ENCODE data around the gene GP5. TPM values are rescaled to one million over a fixed set of nuclear protein-coding genes. Genes with fewer than 3 reads are reported as not detected.

Gene GP5
- total and polyA plus RNA-seq, 4 experiments from 2014 or later = 1.3 to 4.2 (median 2.8) TPM

GRCh38 chr3:194392576-194392975 lies 6.5 kb downstream of the GP5 start:
- Mint-ChIP-seq H3K4me1 (peaks cover 10 to 25% (median 19%) of the 10 kb centered on the region in 4 donors), H3K36me3 (no peaks in the 10 kb centered on the region), H3K27me3 (peaks cover 5 to 8% of the 10 kb centered on the region in 2 donors), H3K9me3 (peaks cover 0 to 15% (median 11%) of the 10 kb centered on the region in 8 donors), H3K4me3 (no peak overlapping the region), H3K27ac (no peak overlapping the region)
- no peak for DNase-seq
- Histone ChIP-seq H3K36me3 (ENCODE audit: insufficient read depth, low read length) (no peaks in the 10 kb centered on the region), H3K9me3 (ENCODE audit: control insufficient read depth in 1 of 2, low read length in 2 of 2) (no peaks in the 10 kb centered on the region), H3K4me1 (ENCODE audit: insufficient read depth, low read length) (peaks cover 20% of the 10 kb centered on the region), H3K27me3 (ENCODE audit: insufficient read depth, low read length) (no peaks in the 10 kb centered on the region), H3K4me3 (ENCODE audit: low read length in 2 of 2) (no peak overlapping the region), H3K27ac (ENCODE audit: low read depth, low read length) (no peak overlapping the region)
- ChIA-PET CTCF (ENCODE audit: partially characterized antibody) (interaction anchor here (1.1 to 1.8 kb wide), 3 partner anchors 10 to 48 kb away, joined by 3 to 8 read pairs (median 8); no protein-coding TSS in a partner anchor), POLR2A (ENCODE audit: partially characterized antibody) (no interaction called here)
- intact Hi-C loops (cut with micrococcal nuclease) = no loop called here

DNA sequence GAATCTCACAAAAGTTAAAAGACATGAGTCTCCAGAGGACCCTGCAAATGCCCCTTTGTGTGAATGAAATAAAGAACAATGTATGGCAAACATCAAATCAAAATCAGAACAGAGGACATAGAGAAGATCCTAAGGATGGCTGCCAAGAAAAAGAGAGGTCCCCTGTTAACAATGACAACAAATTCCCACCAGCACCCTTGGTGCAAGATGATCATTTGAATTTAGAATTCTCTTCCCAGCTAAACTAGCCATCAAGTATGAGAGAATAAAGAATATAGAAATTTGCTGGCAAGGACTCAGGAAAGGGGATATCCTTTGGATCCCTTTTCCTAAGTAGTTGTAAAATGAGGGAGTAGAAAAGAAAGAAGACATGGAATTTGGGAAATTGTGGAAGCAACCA lies 8.2 kb downstream of the GP5 start:
- DNase-seq = no peak
- no peaks in the 10 kb centered on the region for H3K36me3 ChIP-seq (ENCODE audit: insufficient read depth, low read length)
- H3K4me1 ChIP-seq (ENCODE audit: insufficient read depth, low read length) = peaks cover 4% of the 10 kb centered on the region
- peaks cover 5 to 10% of the 10 kb centered on the region in 2 donors for H3K27me3 Mint-ChIP-seq
- peaks cover 4 to 12% (median 9%) of the 10 kb centered on the region in 4 donors for H3K4me1 Mint-ChIP-seq
- H3K27ac Mint-ChIP-seq = no peak overlapping the region
- POLR2A ChIA-PET (ENCODE audit: partially characterized antibody) = no interaction called here
- intact Hi-C loops (cut with micrococcal nuclease) = no loop called here
- no peaks in the 10 kb centered on the region for H3K9me3 ChIP-seq (ENCODE audit: control insufficient read depth in 1 of 2, low read length in 2 of 2)
- H3K9me3 Mint-ChIP-seq = peaks cover 0 to 15% (median 11%) of the 10 kb centered on the region in 8 donors
- CTCF ChIA-PET (ENCODE audit: partially characterized antibody) = no interaction called here
- H3K4me3 ChIP-seq (ENCODE audit: low read length in 2 of 2) = no peak overlapping the region
- H3K27ac ChIP-seq (ENCODE audit: low read depth, low read length) = no peak overlapping the region
- no peaks in the 10 kb centered on the region for H3K36me3 Mint-ChIP-seq
- no peak overlapping the region for H3K4me3 Mint-ChIP-seq
- no peaks in the 10 kb centered on the region for H3K27me3 ChIP-seq (ENCODE audit: insufficient read depth, low read length)

DNA sequence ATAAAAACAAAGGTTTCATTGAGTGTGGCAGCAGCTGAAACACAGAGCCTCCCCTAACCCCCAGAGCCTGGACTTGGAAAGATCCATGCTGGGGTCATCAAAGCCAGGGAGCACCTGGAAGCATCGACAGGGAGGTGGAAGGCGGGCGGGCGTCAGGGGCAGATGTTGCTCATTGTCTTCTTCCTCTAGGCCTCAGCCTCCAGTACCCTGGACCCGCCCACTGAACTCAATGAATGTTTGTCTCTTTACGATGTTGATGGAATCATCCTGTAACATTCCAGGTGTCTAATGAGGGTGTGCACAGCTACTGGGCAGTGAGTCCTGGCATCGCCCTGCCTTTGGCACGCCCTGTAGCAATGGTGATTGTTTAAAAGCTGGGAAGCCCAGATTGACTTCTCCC lies 9.8 kb downstream of the GP5 start:
- ChIA-PET POLR2A (ENCODE audit: partially characterized antibody) (no interaction called here), CTCF (ENCODE audit: partially characterized antibody) (interaction anchor here (1.1 to 1.2 kb wide), 2 partner anchors 45 to 56 kb away, joined by 3 read pairs; no protein-coding TSS in a partner anchor)
- Mint-ChIP-seq H3K4me1 (no peaks in the 10 kb centered on the region), H3K4me3 (no peak overlapping the region), H3K27ac (no peak overlapping the region), H3K36me3 (no peaks in the 10 kb centered on the region), H3K27me3 (peaks cover 2 to 9% of the 10 kb centered on the region in 2 donors), H3K9me3 (peaks cover 0 to 15% (median 11%) of the 10 kb centered on the region in 8 donors)
- Histone ChIP-seq H3K36me3 (ENCODE audit: insufficient read depth, low read length) (no peaks in the 10 kb centered on the region), H3K4me3 (ENCODE audit: low read length in 2 of 2) (no peak overlapping the region), H3K27me3 (ENCODE audit: insufficient read depth, low read length) (no peaks in the 10 kb centered on the region), H3K9me3 (ENCODE audit: control insufficient read depth in 1 of 2, low read length in 2 of 2) (no peaks in the 10 kb centered on the region), H3K27ac (ENCODE audit: low read depth, low read length) (no peak overlapping the region), H3K4me1 (ENCODE audit: insufficient read depth, low read length) (no peaks in the 10 kb centered on the region)
- no peak for DNase-seq
- intact Hi-C loops (cut with micrococcal nuclease) = no loop called here

DNA sequence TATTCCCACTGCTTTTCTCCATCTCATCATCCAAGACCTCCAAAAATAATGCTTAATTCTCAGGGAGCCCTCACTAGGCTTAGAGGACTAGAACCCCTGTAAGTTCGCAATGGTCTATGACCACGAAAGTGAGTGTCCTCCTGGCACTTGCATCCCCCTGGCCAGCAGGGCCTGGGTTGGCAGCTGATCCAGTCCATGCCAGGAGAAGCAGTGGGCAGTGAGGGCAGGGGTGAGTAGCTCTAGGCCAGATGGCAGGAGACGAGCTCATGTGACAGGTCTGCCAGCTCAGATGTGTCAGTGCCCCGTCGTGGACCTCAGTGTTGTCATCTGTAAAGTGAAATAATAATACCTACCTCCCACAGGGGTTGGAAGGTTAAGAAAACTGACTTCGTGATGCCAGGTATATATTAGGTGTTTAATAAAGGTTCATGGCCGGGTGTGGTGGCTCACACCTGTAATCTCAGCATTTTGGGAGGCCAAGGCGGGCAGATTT lies 11.1 kb downstream of the GP5 start:
- H3K27ac Mint-ChIP-seq = peak overlapping the region in 1 of 7 donors; percentile 88
- ChIA-PET POLR2A (ENCODE audit: partially characterized antibody) (no interaction called here), CTCF (ENCODE audit: partially characterized antibody) (interaction anchor here (1.0 to 1.8 kb wide), 2 partner anchors 15 to 70 kb away, joined by 3 to 6 read pairs; no protein-coding TSS in a partner anchor)
- no peak overlapping the region for H3K4me3 Mint-ChIP-seq
- Histone ChIP-seq H3K4me1 (ENCODE audit: insufficient read depth, low read length) (no peaks in the 10 kb centered on the region), H3K4me3 (ENCODE audit: low read length in 2 of 2) (no peak overlapping the region), H3K27me3 (ENCODE audit: insufficient read depth, low read length) (no peaks in the 10 kb centered on the region), H3K36me3 (ENCODE audit: insufficient read depth, low read length) (no peaks in the 10 kb centered on the region), H3K27ac (ENCODE audit: low read depth, low read length) (no peak overlapping the region), H3K9me3 (ENCODE audit: control insufficient read depth in 1 of 2, low read length in 2 of 2) (no peaks in the 10 kb centered on the region)
- peaks cover 0 to 15% (median 11%) of the 10 kb centered on the region in 8 donors for H3K9me3 Mint-ChIP-seq
- no peaks in the 10 kb centered on the region for H3K36me3 Mint-ChIP-seq
- intact Hi-C loops (cut with micrococcal nuclease) = no loop called here
- no peak for DNase-seq
- peaks cover 4 to 9% of the 10 kb centered on the region in 2 donors for H3K27me3 Mint-ChIP-seq
- H3K4me1 Mint-ChIP-seq = no peaks in the 10 kb centered on the region

- H3K27me3 Mint-ChIP-seq = peaks cover 4 to 6% of the 10 kb centered on the region in 2 donors
- intact Hi-C loops (cut with micrococcal nuclease) = no loop called here
- no peak for DNase-seq
- H3K27me3 ChIP-seq (ENCODE audit: insufficient read depth, low read length) = no peaks in the 10 kb centered on the region
- H3K27ac ChIP-seq (ENCODE audit: low read depth, low read length) = no peak overlapping the region
- no peaks in the 10 kb centered on the region for H3K4me1 Mint-ChIP-seq
- no peaks in the 10 kb centered on the region for H3K9me3 ChIP-seq (ENCODE audit: control insufficient read depth in 1 of 2, low read length in 2 of 2)
- H3K27ac Mint-ChIP-seq = no peak overlapping the region
- peaks cover 0 to 15% (median 11%) of the 10 kb centered on the region in 8 donors for H3K9me3 Mint-ChIP-seq
- H3K4me1 ChIP-seq (ENCODE audit: insufficient read depth, low read length) = no peaks in the 10 kb centered on the region
- no peaks in the 10 kb centered on the region for H3K36me3 ChIP-seq (ENCODE audit: insufficient read depth, low read length)
- H3K4me3 ChIP-seq (ENCODE audit: low read length in 2 of 2) = no peak overlapping the region
- no peaks in the 10 kb centered on the region for H3K36me3 Mint-ChIP-seq
- CTCF ChIA-PET (ENCODE audit: partially characterized antibody) = interaction anchor here (0.9 to 1.8 kb wide), 2 partner anchors 16 to 20 kb away, joined by 3 to 6 read pairs; no protein-coding TSS in a partner anchor
- no peak overlapping the region for H3K4me3 Mint-ChIP-seq
- POLR2A ChIA-PET (ENCODE audit: partially characterized antibody) = no interaction called here
These were observed 11.8 kb downstream of the GP5 start for GRCh38 chr3:194387276-194387675.

DNA sequence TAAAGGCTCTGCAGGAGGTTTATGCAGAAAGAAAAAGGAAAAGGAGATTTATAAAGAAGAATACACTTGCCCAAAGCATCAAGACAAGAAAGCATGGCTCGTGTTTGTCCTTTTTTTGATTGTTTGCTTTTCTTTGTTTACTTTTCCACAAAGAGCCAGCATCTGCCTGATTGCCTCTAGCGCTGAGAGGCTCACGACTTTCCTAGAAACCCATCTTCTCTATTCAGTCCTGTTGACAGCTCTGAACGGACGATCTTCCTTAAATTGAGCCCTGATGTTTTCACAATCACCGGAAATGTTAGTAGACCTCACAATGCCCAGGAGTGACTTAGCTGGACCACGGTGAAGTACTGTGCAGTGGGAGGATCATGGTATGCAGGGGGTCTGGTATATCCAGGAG lies 12.4 kb downstream of the GP5 start:
- Mint-ChIP-seq H3K4me1 (no peaks in the 10 kb centered on the region), H3K27ac (peak overlapping the region in 1 of 7 donors; percentile 22), H3K9me3 (peaks cover 0 to 15% (median 11%) of the 10 kb centered on the region in 8 donors), H3K27me3 (peaks cover 4 to 6% of the 10 kb centered on the region in 2 donors), H3K36me3 (no peaks in the 10 kb centered on the region), H3K4me3 (no peak overlapping the region)
- Histone ChIP-seq H3K4me1 (ENCODE audit: insufficient read depth, low read length) (no peaks in the 10 kb centered on the region), H3K9me3 (ENCODE audit: control insufficient read depth in 1 of 2, low read length in 2 of 2) (no peaks in the 10 kb centered on the region), H3K27ac (ENCODE audit: low read depth, low read length) (no peak overlapping the region), H3K27me3 (ENCODE audit: insufficient read depth, low read length) (no peaks in the 10 kb centered on the region), H3K36me3 (ENCODE audit: insufficient read depth, low read length) (no peaks in the 10 kb centered on the region), H3K4me3 (ENCODE audit: low read length in 2 of 2) (no peak overlapping the region)
- POLR2A ChIA-PET (ENCODE audit: partially characterized antibody) = no interaction called here
- CTCF ChIA-PET (ENCODE audit: partially characterized antibody) = interaction anchor here (0.9 to 1.3 kb wide), 2 partner anchors 21 to 43 kb away, joined by 3 to 4 read pairs; no protein-coding TSS in a partner anchor
- no peak for DNase-seq
- intact Hi-C loops (cut with micrococcal nuclease) = no loop called here

GRCh38 chr3:194386066-194386465 lies 13.0 kb downstream of the GP5 start:
- DNase-seq = no peak
- Histone ChIP-seq H3K27me3 (ENCODE audit: insufficient read depth, low read length) (no peaks in the 10 kb centered on the region), H3K9me3 (ENCODE audit: control insufficient read depth in 1 of 2, low read length in 2 of 2) (no peaks in the 10 kb centered on the region), H3K4me3 (ENCODE audit: low read length in 2 of 2) (no peak overlapping the region), H3K4me1 (ENCODE audit: insufficient read depth, low read length) (no peaks in the 10 kb centered on the region), H3K36me3 (ENCODE audit: insufficient read depth, low read length) (no peaks in the 10 kb centered on the region), H3K27ac (ENCODE audit: low read depth, low read length) (no peak overlapping the region)
- CTCF ChIA-PET (ENCODE audit: partially characterized antibody) = interaction anchor here (0.9 to 1.3 kb wide), 2 partner anchors 25 to 42 kb away, joined by 3 to 4 read pairs; no protein-coding TSS in a partner anchor
- H3K36me3 Mint-ChIP-seq = no peaks in the 10 kb centered on the region
- H3K4me3 Mint-ChIP-seq = no peak overlapping the region
- POLR2A ChIA-PET (ENCODE audit: partially characterized antibody) = no interaction called here
- H3K27ac Mint-ChIP-seq = no peak overlapping the region
- intact Hi-C loops (cut with micrococcal nuclease) = no loop called here
- H3K9me3 Mint-ChIP-seq = peaks cover 0 to 13% (median 10%) of the 10 kb centered on the region in 8 donors
- H3K27me3 Mint-ChIP-seq = peaks cover 4 to 6% of the 10 kb centered on the region in 2 donors
- no peaks in the 10 kb centered on the region for H3K4me1 Mint-ChIP-seq

Measured in CD4-positive, alpha-beta memory T cell (primary cell).